Measurements from ENCODE around the gene RNF224. TPM values are rescaled to one million over a fixed set of nuclear protein-coding genes. Genes with fewer than 3 reads are reported as not detected.

The RNF224 gene
- total and polyA plus RNA-seq, 10 of the 15 experiments (the other 5 are each of a cell fraction or from before 2014, with no cell fraction given), result not detected

DNA sequence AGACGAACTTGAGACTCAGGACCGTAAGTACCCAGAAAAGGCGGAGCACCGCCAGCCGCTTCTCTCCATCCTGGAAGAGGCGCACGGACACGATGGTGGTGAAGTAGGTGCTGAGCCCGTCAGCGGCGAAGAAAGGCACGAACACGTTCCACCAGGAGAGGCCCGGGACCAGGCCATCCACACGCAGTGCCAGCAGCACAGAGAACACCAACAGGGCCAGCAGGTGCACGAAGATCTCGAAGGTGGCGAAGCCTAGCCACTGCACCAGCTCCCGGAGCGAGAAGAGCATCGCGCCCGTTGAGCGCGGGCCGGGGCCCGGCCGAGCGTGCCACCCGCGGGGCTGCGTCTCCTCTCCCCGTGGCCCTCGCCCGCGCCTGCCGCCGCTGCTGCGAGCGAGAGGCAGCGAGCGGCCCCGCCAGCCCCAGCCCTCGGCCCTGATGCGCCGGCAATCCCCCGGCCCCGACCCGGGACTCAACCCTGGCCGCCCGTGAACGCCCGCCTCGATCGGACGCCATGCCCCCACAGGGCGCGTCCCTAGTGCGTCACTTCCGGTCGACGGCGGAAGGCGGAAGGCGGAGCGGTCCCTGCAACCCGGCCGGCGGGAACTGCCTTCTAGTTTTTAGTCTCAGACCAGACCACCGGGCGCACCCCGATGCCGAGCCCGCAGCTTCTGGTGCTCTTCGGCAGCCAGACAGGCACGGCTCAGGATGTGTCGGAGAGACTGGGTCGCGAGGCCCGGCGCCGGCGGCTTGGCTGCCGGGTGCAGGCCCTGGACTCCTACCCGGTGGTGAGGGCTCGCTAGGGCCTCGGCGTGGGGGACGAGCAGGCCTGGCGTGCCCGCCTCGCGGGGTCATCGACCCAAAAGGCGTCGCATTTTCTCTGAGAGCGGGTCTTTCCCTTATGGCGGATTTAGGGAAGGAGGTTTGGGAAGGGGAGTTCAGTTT is 21.9 kb upstream of the RNF224 start, which contains the start of the genes NDOR1 and TMEM203 (continued):
- TF ChIP-seq ZBTB11 (CRISPR knock-in tag; IDR thresholded peaks at IDR 0.05) (peak; percentile 57; the same call in 1 of the 2 replicates), LARP7 (IDR thresholded peaks at IDR 0.05) (peak; percentile 96), SIN3A (IDR thresholded peaks at IDR 0.05; ENCODE audit: low read depth, low read length) (peak; percentile 95)

- ChIA-PET RAD21 (ENCODE audit: unreplicated experiment) (no interaction called here), POLR2A (interaction anchor here (0.6 to 8.0 kb wide), 5 partner anchors 16 to 139 kb away, joined by 3 to 68 read pairs (median 4); partner anchors contain the start of genes CYSRT1 and RNF208), CTCF (interaction anchor here (1.1 to 2.2 kb wide), 3 partner anchors 16 to 30 kb away, joined by 4 to 7 read pairs (median 5); partner anchors contain the start of genes ANAPC2 and SSNA1), SMC1A (ENCODE audit: uncharacterized antibody, unreplicated experiment) (interaction anchor here (0.6 kb wide), 1 partner anchor 90 kb away, joined by 3 read pairs; no protein-coding TSS in a partner anchor)
- ATAC-seq (no peak), FAIRE-seq (no peak), DNase-seq (ENCODE audit: low read depth, low spot score) (no peak)
- TF ChIP-seq SREBF2 (IDR thresholded peaks at IDR 0.05; ENCODE audit: low read length) (no peak), RAD21 (IDR thresholded peaks at IDR 0.05; ENCODE audit: insufficient read depth, low read depth, low read length) (no peak), NFYB (IDR thresholded peaks at IDR 0.05; ENCODE audit: insufficient read depth, low read depth, low read length) (no peak), KLF5 (IDR thresholded peaks at IDR 0.05; ENCODE audit: partially characterized antibody) (no peak), ZSCAN29 (IDR thresholded peaks at IDR 0.05) (no peak), SIX5 (IDR thresholded peaks at IDR 0.05; ENCODE audit: low read depth, low read length, severe bottlenecking) (no peak), ETV6 (conservative IDR thresholded peaks at IDR 0.05 in 1 of 2, IDR thresholded peaks at IDR 0.05 in 1 of 2; ENCODE audit: borderline replicate concordance in 1 of 2, low read depth in 1 of 2) (no peak), MXI1 (IDR thresholded peaks at IDR 0.05; ENCODE audit: low read depth, low read length) (no peak), BACH1 (IDR thresholded peaks at IDR 0.05; ENCODE audit: borderline replicate concordance) (no peak), TCF7 (IDR thresholded peaks at IDR 0.05; ENCODE audit: borderline replicate concordance) (no peak), RELA (IDR thresholded peaks at IDR 0.05; ENCODE audit: borderline replicate concordance, partially characterized antibody) (no peak)
- TF ChIP-seq, protein P1, sequence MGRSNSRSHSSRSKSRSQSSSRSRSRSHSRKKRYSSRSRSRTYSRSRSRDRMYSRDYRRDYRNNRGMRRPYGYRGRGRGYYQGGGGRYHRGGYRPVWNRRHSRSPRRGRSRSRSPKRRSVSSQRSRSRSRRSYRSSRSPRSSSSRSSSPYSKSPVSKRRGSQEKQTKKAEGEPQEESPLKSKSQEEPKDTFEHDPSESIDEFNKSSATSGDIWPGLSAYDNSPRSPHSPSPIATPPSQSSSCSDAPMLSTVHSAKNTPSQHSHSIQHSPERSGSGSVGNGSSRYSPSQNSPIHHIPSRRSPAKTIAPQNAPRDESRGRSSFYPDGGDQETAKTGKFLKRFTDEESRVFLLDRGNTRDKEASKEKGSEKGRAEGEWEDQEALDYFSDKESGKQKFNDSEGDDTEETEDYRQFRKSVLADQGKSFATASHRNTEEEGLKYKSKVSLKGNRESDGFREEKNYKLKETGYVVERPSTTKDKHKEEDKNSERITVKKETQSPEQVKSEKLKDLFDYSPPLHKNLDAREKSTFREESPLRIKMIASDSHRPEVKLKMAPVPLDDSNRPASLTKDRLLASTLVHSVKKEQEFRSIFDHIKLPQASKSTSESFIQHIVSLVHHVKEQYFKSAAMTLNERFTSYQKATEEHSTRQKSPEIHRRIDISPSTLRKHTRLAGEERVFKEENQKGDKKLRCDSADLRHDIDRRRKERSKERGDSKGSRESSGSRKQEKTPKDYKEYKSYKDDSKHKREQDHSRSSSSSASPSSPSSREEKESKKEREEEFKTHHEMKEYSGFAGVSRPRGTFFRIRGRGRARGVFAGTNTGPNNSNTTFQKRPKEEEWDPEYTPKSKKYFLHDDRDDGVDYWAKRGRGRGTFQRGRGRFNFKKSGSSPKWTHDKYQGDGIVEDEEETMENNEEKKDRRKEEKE (IDR thresholded peaks at IDR 0.05), result no peak
- H3K9ac ChIP-seq (ENCODE audit: control insufficient read depth, insufficient read depth, low read length), result peak overlapping the region; percentile 98
- no peak overlapping the region for H3K27ac ChIP-seq (ENCODE audit: control insufficient read depth, insufficient read depth)
- no peaks in the 10 kb centered on the region for H4K20me1 ChIP-seq (ENCODE audit: control insufficient read depth, insufficient read depth)
- BruUV-seq (replicated peaks), result TSS peak; percentile 78
- H3K9me3 ChIP-seq (replicated peaks; ENCODE audit: control insufficient read depth, insufficient read depth, low read length), result no peaks in the 10 kb centered on the region
- peaks cover 0 to 4% of the 10 kb centered on the region in 2 experiments; a peak in 1 of 4 replicates for H3K36me3 ChIP-seq (ENCODE audit: control insufficient read depth in 2 of 2, insufficient read depth in 2 of 2, low read length in 1 of 2)
- H2AFZ ChIP-seq (ENCODE audit: control insufficient read depth, low read depth, low read length), result no peak overlapping the region
- WGBS (ENCODE audit: insufficient coverage, insufficient replicate concordance, low lambda C conversion rate, missing lambda C conversion rate), result 62% methylated on average over 7 of the region's 7 CpGs
- H3K4me1 ChIP-seq (ENCODE audit: control insufficient read depth, insufficient read depth, low read length), result peaks cover 34% of the 10 kb centered on the region
- in situ Hi-C loops (cut with MboI) (no loop called here), intact Hi-C loops (cut with micrococcal nuclease; ENCODE audit: unreplicated experiment) (no loop called here)
- no peaks in the 10 kb centered on the region for H3K27me3 ChIP-seq (replicated peaks in 1 of 2; ENCODE audit: control insufficient read depth in 2 of 2, insufficient read depth in 2 of 2, low read length in 1 of 2)
- peak overlapping the region; percentile 93 for H3K4me2 ChIP-seq (ENCODE audit: control insufficient read depth, insufficient read depth)
- H3K79me2 ChIP-seq (ENCODE audit: control insufficient read depth, insufficient read depth, low read length), result peaks cover 43% of the 10 kb centered on the region
- H3K4me3 ChIP-seq, result peak overlapping the region; percentile 95
These were observed 20.7 kb upstream of the RNF224 start for GRCh38 chr9:137206602-137207001.

Measured in GM12878 (cell line).